ENCODE results near the gene ATP10B. TPM values are rescaled to one million over a fixed set of nuclear protein-coding genes. Genes with fewer than 3 reads are reported as not detected.
"Not testable (repeated sequence)": the region's sequence is repeated elsewhere in the genome, so short reads cannot be mapped to it uniquely, and the experiment has no call there.

The ATP10B gene
- 100 to 1,000 TPM in 2 of 4 donors, 10 to 100 TPM in 2; 63.5 to 112 (median 87.7) TPM for total RNA-seq

GRCh38 chr5:160852049-160852448 is at the start of gene ATP10B:
Gene ATP10B (minus strand): TSS chr5:160852211. CDS start chr5:160688074, 164,137 bp downstream.
- DNase-seq: no peak
- H3K27ac ChIP-seq: no peak within 1 kb of the TSS
- no peaks in the 10 kb centered on the region for H3K27me3 ChIP-seq
- no peaks in the 10 kb centered on the region for H3K36me3 ChIP-seq
- TF ChIP-seq POLR2A (IDR thresholded peaks at IDR 0.05): no peak
- TF ChIP-seq, protein P1, sequence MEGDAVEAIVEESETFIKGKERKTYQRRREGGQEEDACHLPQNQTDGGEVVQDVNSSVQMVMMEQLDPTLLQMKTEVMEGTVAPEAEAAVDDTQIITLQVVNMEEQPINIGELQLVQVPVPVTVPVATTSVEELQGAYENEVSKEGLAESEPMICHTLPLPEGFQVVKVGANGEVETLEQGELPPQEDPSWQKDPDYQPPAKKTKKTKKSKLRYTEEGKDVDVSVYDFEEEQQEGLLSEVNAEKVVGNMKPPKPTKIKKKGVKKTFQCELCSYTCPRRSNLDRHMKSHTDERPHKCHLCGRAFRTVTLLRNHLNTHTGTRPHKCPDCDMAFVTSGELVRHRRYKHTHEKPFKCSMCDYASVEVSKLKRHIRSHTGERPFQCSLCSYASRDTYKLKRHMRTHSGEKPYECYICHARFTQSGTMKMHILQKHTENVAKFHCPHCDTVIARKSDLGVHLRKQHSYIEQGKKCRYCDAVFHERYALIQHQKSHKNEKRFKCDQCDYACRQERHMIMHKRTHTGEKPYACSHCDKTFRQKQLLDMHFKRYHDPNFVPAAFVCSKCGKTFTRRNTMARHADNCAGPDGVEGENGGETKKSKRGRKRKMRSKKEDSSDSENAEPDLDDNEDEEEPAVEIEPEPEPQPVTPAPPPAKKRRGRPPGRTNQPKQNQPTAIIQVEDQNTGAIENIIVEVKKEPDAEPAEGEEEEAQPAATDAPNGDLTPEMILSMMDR (IDR thresholded peaks at IDR 0.05): no peak
- no peaks in the 10 kb centered on the region for H3K4me1 ChIP-seq
- H3K9me3 ChIP-seq: no peaks in the 10 kb centered on the region
- no peak within 1 kb of the TSS for H3K4me3 ChIP-seq

DNA sequence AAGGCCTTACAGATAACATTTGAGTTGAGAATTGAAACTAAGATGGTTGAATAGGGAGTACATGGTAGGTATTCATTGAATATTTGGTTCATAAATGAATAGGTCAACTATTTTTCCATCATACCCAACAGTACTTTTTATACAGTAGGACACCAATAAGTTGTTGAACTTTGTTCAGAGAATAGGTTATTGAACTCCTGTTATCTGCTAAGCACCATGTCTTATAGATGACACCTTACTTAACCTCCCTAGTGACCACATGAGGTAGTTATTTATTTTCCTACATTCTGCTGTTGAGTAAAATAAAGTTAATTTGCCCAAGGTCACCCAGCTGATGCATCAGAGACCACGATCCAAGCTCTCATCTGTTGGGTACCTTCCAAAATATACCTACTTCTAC is 49.6 kb upstream of the ATP10B start:
- no peak for DNase-seq
- TF ChIP-seq POLR2A (IDR thresholded peaks at IDR 0.05): no peak
- TF ChIP-seq, protein P1 (IDR thresholded peaks at IDR 0.05): peak in 3 of 6 experiments; percentile 35 to 45 (median 37)
- H3K36me3 ChIP-seq: no peaks in the 10 kb centered on the region
- H3K27me3 ChIP-seq: no peaks in the 10 kb centered on the region
- no peak overlapping the region for H3K4me3 ChIP-seq
- peaks cover 0 to 5% (median 0%) of the 10 kb centered on the region in 4 donors for H3K4me1 ChIP-seq
- H3K9me3 ChIP-seq: no peaks in the 10 kb centered on the region
- H3K27ac ChIP-seq: no peak overlapping the region

DNA sequence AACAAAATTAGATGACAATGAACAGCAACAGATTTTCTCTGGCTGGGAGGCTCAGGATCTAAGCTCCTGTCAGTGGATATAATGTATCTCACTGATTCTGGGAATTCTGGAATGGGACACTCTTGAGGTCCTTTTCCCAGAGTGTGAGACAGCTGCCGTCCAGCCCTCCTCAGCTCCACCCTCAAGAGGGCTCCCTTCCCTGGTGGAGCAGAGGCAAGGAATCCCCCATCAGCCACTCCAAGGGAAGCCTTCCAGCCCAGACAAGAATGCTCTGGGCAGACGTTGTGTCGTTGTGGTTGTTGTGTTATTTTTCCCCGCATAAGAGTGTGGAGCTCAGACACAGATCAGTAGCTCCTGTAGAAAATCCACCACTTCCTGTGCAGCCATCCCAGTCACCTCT is 47.7 kb upstream of the ATP10B start:
- H3K27ac ChIP-seq: no peak overlapping the region
- TF ChIP-seq POLR2A (IDR thresholded peaks at IDR 0.05): no peak
- TF ChIP-seq, protein P1 (IDR thresholded peaks at IDR 0.05): no peak
- DNase-seq: no peak
- no peaks in the 10 kb centered on the region for H3K36me3 ChIP-seq
- H3K4me3 ChIP-seq: no peak overlapping the region
- no peaks in the 10 kb centered on the region for H3K9me3 ChIP-seq
- no peaks in the 10 kb centered on the region for H3K27me3 ChIP-seq
- peaks cover 0 to 5% (median 0%) of the 10 kb centered on the region in 4 donors for H3K4me1 ChIP-seq

GRCh38 chr5:160893180-160893964 is 41.4 kb upstream of the ATP10B start:
- H3K27ac ChIP-seq, DNase-seq, H3K4me1 ChIP-seq, H3K9me3 ChIP-seq, H3K36me3 ChIP-seq, H3K27me3 ChIP-seq, H3K4me3 ChIP-seq: not testable (repeated sequence)

GRCh38 chr5:160887780-160888179 is 35.8 kb upstream of the ATP10B start:
- H3K9me3 ChIP-seq: no peaks in the 10 kb centered on the region
- H3K4me1 ChIP-seq: no peaks in the 10 kb centered on the region
- H3K4me3 ChIP-seq: no peak overlapping the region
- H3K27ac ChIP-seq: no peak overlapping the region
- no peaks in the 10 kb centered on the region for H3K36me3 ChIP-seq
- H3K27me3 ChIP-seq: no peaks in the 10 kb centered on the region
- TF ChIP-seq POLR2A (IDR thresholded peaks at IDR 0.05): no peak
- TF ChIP-seq, protein P1 (IDR thresholded peaks at IDR 0.05): no peak
- DNase-seq: no peak

- peak overlapping the region in 2 of 4 donors; percentile 12 to 31 for H3K4me3 ChIP-seq
- not testable (repeated sequence) for H3K4me1 ChIP-seq, H3K36me3 ChIP-seq, H3K9me3 ChIP-seq, H3K27me3 ChIP-seq, H3K27ac ChIP-seq
- peak in 2 of 3 donors; percentile 50 to 52 for DNase-seq
Observed at GRCh38 chr5:160873560-160874200, 21.7 kb upstream of the ATP10B start.

All from Peyer's patch (tissue), 4 donors.